K562 (cell line): ENCODE data around the gene CRYZ. TPM values are rescaled to one million over a fixed set of nuclear protein-coding genes. Genes with fewer than 3 reads are reported as not detected.

Experiments used
- ATF4 ChIP-seq: fragments of 450-650 bp; formaldehyde crosslinking; IDR thresholded peaks from 2 replicates; pipeline ENCODE4 v1.4.0; 2022; ENCODE audit warnings: mild to moderate bottlenecking, moderate library complexity
- CBFA2T3 ChIP-seq: fragments of 450-650 bp; IDR thresholded peaks from 2 replicates; pipeline ENCODE4 v1.6.1; 2017
- CEBPG ChIP-seq, 3 experiments: fragments of 200-800 bp in 1 of 3; sonication (Bioruptor generic) in 1 of 3; sonication (generic) in 1 of 3; formaldehyde crosslinking in 1 of 3; IDR thresholded peaks in 2 of 3; conservative IDR thresholded peaks in 1 of 3; 2 replicates each; pipeline versions ENCODE4 v1.6.1 to v1.8.0; 2016 to 2022; ENCODE audit warnings: missing compliant biosample characterization in 2 of 3, missing genetic modification characterization in 2 of 3, mild to moderate bottlenecking in 1 of 3, missing genetic modification reagents in 1 of 3
- ESRRA ChIP-seq: fragments of 450-650 bp; IDR thresholded peaks from 2 replicates; pipeline ENCODE4 v1.6.1; 2014; ENCODE audit warnings: low read depth, mild to moderate bottlenecking, moderate library complexity, borderline replicate concordance
- ETV1 ChIP-seq: fragments of 450-650 bp; conservative IDR thresholded peaks from 2 replicates; pipeline ENCODE4 v1.6.1; 2016; ENCODE audit warnings: missing genetic modification characterization, control low read depth, low read depth, missing compliant biosample characterization
- FOXA3 ChIP-seq, 2 experiments: fragments of 450-650 bp in 1 of 2; sonication (generic) in 1 of 2; formaldehyde crosslinking; IDR thresholded peaks in 1 of 2; conservative IDR thresholded peaks in 1 of 2; 2 replicates each; pipeline versions ENCODE4 v1.4.0 to v1.8.0; 2020 to 2022; ENCODE audit warnings: mild to moderate bottlenecking in 2 of 2, missing genetic modification reagents in 1 of 2
- GABPB2 ChIP-seq: fragments of 250-450 bp; sonication (Bioruptor Pico); conservative IDR thresholded peaks from 2 replicates; pipeline ENCODE4 v1.5.1; 2021; ENCODE audit warnings: mild to moderate bottlenecking
- HDAC2 ChIP-seq: fragments of 450-650 bp; IDR thresholded peaks from 2 replicates; pipeline ENCODE4 v1.6.1; 2016; ENCODE audit warnings: mild to moderate bottlenecking
- NFE2L1 ChIP-seq: fragments of 450-650 bp; IDR thresholded peaks from 2 replicates; pipeline ENCODE4 v1.6.1; 2016; ENCODE audit warnings: missing genetic modification characterization, low read depth, mild to moderate bottlenecking, missing compliant biosample characterization, moderate library complexity, borderline replicate concordance
- RBM15 ChIP-seq: fragments of 200-400 bp; formaldehyde crosslinking; IDR thresholded peaks from 2 replicates; pipeline ENCODE4 v1.6.1; 2018; ENCODE audit warnings: mild to moderate bottlenecking, low read length, moderate library complexity; ENCODE audit not compliant: insufficient read depth
- SLC30A9 ChIP-seq: fragments of 250-450 bp; sonication (Bioruptor Pico); IDR thresholded peaks from 2 replicates; pipeline ENCODE4 v1.8.0; 2022; ENCODE audit warnings: mild to moderate bottlenecking, moderate library complexity
- ZBTB12 ChIP-seq: fragments of 250-450 bp; sonication (Bioruptor Pico); IDR thresholded peaks from 2 replicates; pipeline ENCODE4 v1.4.0; 2020
- ZNF165 ChIP-seq: fragments of 250-450 bp; sonication (Bioruptor Pico); IDR thresholded peaks from 2 replicates; pipeline ENCODE4 v1.4.0; 2020; ENCODE audit warnings: borderline replicate concordance
- ZNF174 ChIP-seq: fragments of 250-450 bp; sonication (Bioruptor Pico); IDR thresholded peaks from 2 replicates; pipeline ENCODE4 v1.4.0; 2020; ENCODE audit warnings: mild to moderate bottlenecking
- ZNF239 ChIP-seq: fragments of 250-450 bp; sonication (Bioruptor Pico); IDR thresholded peaks from 2 replicates; pipeline ENCODE4 v1.4.0; 2020; ENCODE audit warnings: mild to moderate bottlenecking
- ZNF253 ChIP-seq: fragments of 250-450 bp; sonication (Bioruptor Pico); conservative IDR thresholded peaks from 2 replicates; pipeline ENCODE4 v1.6.1; 2021; ENCODE audit warnings: mild to moderate bottlenecking
- ZNF449 ChIP-seq: fragments of 250-450 bp; sonication (Bioruptor Pico); IDR thresholded peaks from 2 replicates; pipeline ENCODE4 v1.8.0; 2022; ENCODE audit warnings: moderate library complexity, mild to moderate bottlenecking, inconsistent platforms
- ZNF586 ChIP-seq: fragments of 450-650 bp; formaldehyde crosslinking; conservative IDR thresholded peaks from 2 replicates; pipeline ENCODE4 v1.4.0; 2020; ENCODE audit warnings: mild to moderate bottlenecking, moderate library complexity
- ZNF696 ChIP-seq: fragments of 250-450 bp; sonication (Bioruptor Pico); conservative IDR thresholded peaks from 2 replicates; pipeline ENCODE4 v1.4.0; 2020; ENCODE audit warnings: mild to moderate bottlenecking, moderate library complexity
- ZNF699 ChIP-seq: fragments of 250-450 bp; sonication (Bioruptor Pico); IDR thresholded peaks from 2 replicates; pipeline ENCODE4 v1.8.0; 2021; ENCODE audit warnings: mild to moderate bottlenecking, moderate library complexity; ENCODE audit not compliant: insufficient replicate concordance
- ZNF707 ChIP-seq: fragments of 250-450 bp; sonication (Bioruptor Pico); conservative IDR thresholded peaks from 2 replicates; pipeline ENCODE4 v1.8.0; 2022; ENCODE audit warnings: inconsistent platforms, mild to moderate bottlenecking, moderate library complexity
- ZNF766 ChIP-seq: fragments of 200-800 bp; sonication (Bioruptor generic); conservative IDR thresholded peaks from 2 replicates; pipeline ENCODE4 v1.6.1; 2016; ENCODE audit warnings: missing genetic modification characterization, missing compliant biosample characterization
- polyA plus RNA-seq, 8 experiments: library from polyadenylated mRNA; depleted of rRNA in 4 of 8; stranded (reverse) in 5 of 8; unstranded in 3 of 8; fragments of >200 nt; fragmentation: Nextera tagmentation in 2 of 8; fragmentation: Illumina TruSeq in 1 of 8; extraction: Ambion mirVana in 2 of 8; extraction: Trizol in 1 of 8; gene quantifications; 2 replicates each; pipeline versions ENCODE4 v1.2.1 to v1.2.3, GENCODE V29; 2011 to 2014; ENCODE audit warnings: inconsistent platforms in 1 of 8, missing spikeins in 1 of 8
- total RNA-seq, 7 experiments: library from RNA; depleted of rRNA in 6 of 7; stranded (reverse); fragments of >200 nt in 6 of 7; fragmentation: Illumina TruSeq in 2 of 7; extraction: Trizol in 2 of 7; gene quantifications; 2 replicates each; pipeline versions ENCODE4 v1.2.1 to v1.2.3, GENCODE V29; 2011 to 2021; ENCODE audit warnings: low replicate concordance in 1 of 7

Gene CRYZ
- total and polyA plus RNA-seq, 9 of the 15 experiments (the other 6 are each of a cell fraction or from before 2014, with no cell fraction given) = 51.7 to 179 (median 81.4) TPM

- no peak for TF ChIP-seq CEBPG (CRISPR knock-in tag; IDR thresholded peaks at IDR 0.05)
- peak; percentile 82 to 83 for TF ChIP-seq CEBPG (tag; conservative IDR thresholded peaks at IDR 0.05 in 1 of 2, IDR thresholded peaks at IDR 0.05 in 1 of 2)
- no peak for TF ChIP-seq ZNF766
- TF ChIP-seq NFE2L1 = no peak
- TF ChIP-seq ZNF586 = no peak
- TF ChIP-seq RBM15 = no peak
- no peak for TF ChIP-seq HDAC2
- no peak for TF ChIP-seq ZNF696 (CRISPR knock-in tag)
- no peak for TF ChIP-seq ZNF174
- TF ChIP-seq ZBTB12 = no peak
- TF ChIP-seq ZNF165 = no peak
- no peak for TF ChIP-seq GABPB2 (CRISPR knock-in tag)
- no peak for TF ChIP-seq ZNF239 (CRISPR knock-in tag)
- TF ChIP-seq ATF4 (CRISPR knock-in tag) = no peak
- no peak for TF ChIP-seq ZNF449 (CRISPR knock-in tag)
- no peak for TF ChIP-seq ZNF699
- no peak for TF ChIP-seq SLC30A9 (CRISPR knock-in tag)
- TF ChIP-seq ZNF707 (CRISPR knock-in tag) = no peak
- TF ChIP-seq ZNF253 (CRISPR knock-in tag) = no peak
- no peak for TF ChIP-seq ETV1 (tag)
- TF ChIP-seq ESRRA = no peak
- peak; percentile 98 to 100 for TF ChIP-seq FOXA3 (CRISPR knock-in tag; conservative IDR thresholded peaks at IDR 0.05 in 1 of 2, IDR thresholded peaks at IDR 0.05 in 1 of 2)
- no peak for TF ChIP-seq CBFA2T3
Measured at GRCh38 chr1:74689621-74690363, 43.1 kb downstream of the CRYZ start (continued).
